Trophoblast cell (in vitro differentiated cells and primary cell): ENCODE results near the gene FOXJ3.
A peak's percentile ranks its signal among the peaks of the same experiment; 100 is the strongest.

ENCODE experiments used
- DNase-seq, 2 donors: peaks; one replicate each; pipeline ENCODE4 v3.0.0-alpha.2; 2016
- H2AFZ ChIP-seq: 2 replicates; pipeline ENCODE4 v1.6.1; 2013; ENCODE audit warnings: low read length, moderate library complexity, mild to moderate bottlenecking; ENCODE audit not compliant: insufficient read depth, poor library complexity
- H2AK5ac ChIP-seq: 2 replicates; pipeline ENCODE4 v1.6.1; 2013; ENCODE audit warnings: mild to moderate bottlenecking, low read length
- H2BK120ac ChIP-seq: 2 replicates; pipeline ENCODE4 v1.6.1; 2013; ENCODE audit warnings: low read length, mild to moderate bottlenecking, moderate library complexity; ENCODE audit not compliant: insufficient read depth, poor library complexity
- H2BK12ac ChIP-seq: 2 replicates; pipeline ENCODE4 v1.6.1; 2013; ENCODE audit warnings: mild to moderate bottlenecking, low read length, moderate library complexity
- H2BK5ac ChIP-seq: 2 replicates; pipeline ENCODE4 v1.6.1; 2013; ENCODE audit warnings: low read length, low read depth, moderate library complexity, mild to moderate bottlenecking; ENCODE audit not compliant: poor library complexity
- H3K14ac ChIP-seq: 2 replicates; pipeline ENCODE4 v1.6.1; 2013; ENCODE audit warnings: mild to moderate bottlenecking, low read length
- H3K18ac ChIP-seq: 2 replicates; pipeline ENCODE4 v1.6.1; 2013; ENCODE audit warnings: mild to moderate bottlenecking, low read length
- H3K23ac ChIP-seq: 2 replicates; pipeline ENCODE4 v1.6.1; 2013; ENCODE audit warnings: low read length
- H3K27ac ChIP-seq: 2 replicates; pipeline ENCODE4 v1.5.1; 2013; ENCODE audit warnings: low read depth, mild to moderate bottlenecking, inconsistent platforms, low read length, moderate library complexity
- H3K27me3 ChIP-seq: 2 replicates; pipeline ENCODE4 v1.6.1; 2013; ENCODE audit warnings: inconsistent platforms, mild to moderate bottlenecking, low read length, moderate library complexity; ENCODE audit not compliant: insufficient read depth
- H3K36me3 ChIP-seq, 2 experiments: 1 replicate in 1 of 2; 2 replicates in 1 of 2; pipeline ENCODE4 v1.6.1; 2013; ENCODE audit warnings: low read length in 2 of 2, mild to moderate bottlenecking in 2 of 2, moderate library complexity in 1 of 2; ENCODE audit not compliant: insufficient read depth in 2 of 2, control insufficient read depth in 1 of 2
- H3K4ac ChIP-seq: 2 replicates; pipeline ENCODE4 v1.6.1; 2013; ENCODE audit warnings: low read depth, mild to moderate bottlenecking, low read length, moderate library complexity
- H3K4me1 ChIP-seq, 2 experiments: 1 replicate in 1 of 2; 2 replicates in 1 of 2; pipeline ENCODE4 v1.6.1; 2013; ENCODE audit warnings: low read length in 2 of 2, mild to moderate bottlenecking in 2 of 2, moderate library complexity in 1 of 2; ENCODE audit not compliant: insufficient read depth in 2 of 2, control insufficient read depth in 1 of 2
- H3K4me2 ChIP-seq: 2 replicates; pipeline ENCODE4 v1.6.1; 2013; ENCODE audit warnings: inconsistent platforms, mild to moderate bottlenecking, low read length, moderate library complexity
- H3K4me3 ChIP-seq: 2 replicates; pipeline ENCODE4 v1.5.1; 2013; ENCODE audit warnings: mild to moderate bottlenecking, low read depth, low read length, inconsistent platforms
- H3K79me1 ChIP-seq: one replicate; pipeline ENCODE4 v1.6.1; 2013; ENCODE audit warnings: low read length
- H3K79me2 ChIP-seq: 2 replicates; pipeline ENCODE4 v1.6.1; 2013; ENCODE audit warnings: low read length, mild to moderate bottlenecking; ENCODE audit not compliant: control insufficient read depth, insufficient read depth, poor library complexity
- H3K9ac ChIP-seq: 2 replicates; pipeline ENCODE4 v1.6.1; 2013; ENCODE audit warnings: mild to moderate bottlenecking, low read length
- H3K9me3 ChIP-seq: 2 replicates; pipeline ENCODE4 v1.6.1; 2013; ENCODE audit warnings: low read depth, mild to moderate bottlenecking, control low read depth, inconsistent platforms, low read length; ENCODE audit not compliant: insufficient read depth
- H4K12ac ChIP-seq: 2 replicates; pipeline ENCODE4 v1.6.1; 2013; ENCODE audit warnings: low read depth, mild to moderate bottlenecking, low read length, moderate library complexity
- H4K8ac ChIP-seq: 2 replicates; pipeline ENCODE4 v1.6.1; 2013; ENCODE audit warnings: low read depth, mild to moderate bottlenecking, low read length, moderate library complexity
- H4K91ac ChIP-seq: one replicate; pipeline ENCODE4 v1.6.1; 2013; ENCODE audit warnings: low read depth, mild to moderate bottlenecking, low read length, moderate library complexity
- WGBS: extraction: QIAGEN DNeasy Blood & Tissue Kit; methylation state at CpG from one replicate; pipeline ENCODE4 v1.1.7; 2013; ENCODE audit warnings: missing lambda C conversion rate; ENCODE audit not compliant: insufficient read length, insufficient coverage; ENCODE audit errors: extremely low coverage; 5-methylcytosine and 5-hydroxymethylcytosine counted together

FOXJ3 gene

DNA sequence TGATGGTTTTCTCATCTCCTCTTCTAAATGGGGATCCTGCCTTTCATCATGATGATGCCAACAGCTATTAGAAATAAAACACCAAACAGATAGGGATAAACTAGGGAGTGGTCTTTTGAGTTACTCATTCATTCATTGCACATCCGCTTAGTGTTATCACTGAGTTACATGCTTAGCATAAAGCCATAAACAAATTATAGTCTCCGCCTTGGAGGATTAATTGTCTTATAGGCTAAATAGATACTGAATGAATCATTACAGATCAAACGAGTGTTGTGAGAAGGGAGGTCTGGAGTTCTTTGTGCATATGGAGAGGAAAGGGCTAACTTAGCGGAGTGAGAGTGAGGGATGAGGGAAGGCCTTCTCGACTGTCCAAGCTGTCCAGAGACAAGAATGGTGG lies 201.6 kb downstream of the FOXJ3 start:
- Histone ChIP-seq H3K79me1 (no peaks in the 10 kb centered on the region), H3K4me2 (no peak overlapping the region), H3K9ac (no peak overlapping the region), H2AFZ (no peak overlapping the region), H2AK5ac (no peak overlapping the region), H3K9me3 (peaks cover 2% of the 10 kb centered on the region), H3K36me3 (no peaks in the 10 kb centered on the region), H3K14ac (no peak overlapping the region), H3K79me2 (no peaks in the 10 kb centered on the region), H3K27me3 (no peaks in the 10 kb centered on the region), H3K4ac (no peak overlapping the region), H2BK120ac (no peak overlapping the region), H3K27ac (no peak overlapping the region), H4K8ac (no peak overlapping the region), H3K4me1 (peaks cover 0 to 6% of the 10 kb centered on the region in 2 experiments), H3K4me3 (no peak overlapping the region), H3K18ac (no peak overlapping the region), H3K23ac (no peak overlapping the region), H2BK12ac (no peak overlapping the region), H4K12ac (no peak overlapping the region), H2BK5ac (no peak overlapping the region), H4K91ac (no peak overlapping the region)
- no peak for DNase-seq
- WGBS = no CpG with 5 or more reads among the region's 5 CpGs

DNA sequence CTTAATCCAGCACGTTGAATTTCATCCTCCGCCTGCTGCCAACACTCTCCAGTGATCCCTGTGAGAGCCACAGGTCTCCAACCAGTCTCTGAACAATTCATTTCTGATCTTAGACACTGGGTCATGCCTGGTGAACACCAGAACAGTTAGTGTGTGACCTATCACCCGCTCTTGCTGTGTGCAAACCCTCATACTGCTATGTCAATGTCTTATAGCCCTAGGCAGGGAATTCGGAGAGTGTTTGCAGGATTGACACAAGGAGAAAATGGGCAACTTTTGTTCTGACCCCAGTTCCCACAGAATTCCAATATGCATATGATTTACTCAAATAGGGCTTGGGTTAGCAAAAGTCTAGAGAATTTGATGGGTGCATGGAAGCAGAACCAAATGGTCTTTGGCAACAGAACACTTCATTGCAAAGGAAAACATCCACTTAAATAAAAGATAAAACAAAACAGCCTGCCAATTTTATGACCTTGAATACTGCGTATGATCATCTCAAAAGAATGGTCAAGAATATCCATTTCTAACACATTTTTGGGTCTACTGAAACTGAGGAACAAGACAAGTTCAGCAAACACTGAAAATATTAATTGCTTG lies 204.9 kb downstream of the FOXJ3 start:
- no CpG with 5 or more reads among the region's 5 CpGs for WGBS
- H2AFZ ChIP-seq = no peak overlapping the region

DNA sequence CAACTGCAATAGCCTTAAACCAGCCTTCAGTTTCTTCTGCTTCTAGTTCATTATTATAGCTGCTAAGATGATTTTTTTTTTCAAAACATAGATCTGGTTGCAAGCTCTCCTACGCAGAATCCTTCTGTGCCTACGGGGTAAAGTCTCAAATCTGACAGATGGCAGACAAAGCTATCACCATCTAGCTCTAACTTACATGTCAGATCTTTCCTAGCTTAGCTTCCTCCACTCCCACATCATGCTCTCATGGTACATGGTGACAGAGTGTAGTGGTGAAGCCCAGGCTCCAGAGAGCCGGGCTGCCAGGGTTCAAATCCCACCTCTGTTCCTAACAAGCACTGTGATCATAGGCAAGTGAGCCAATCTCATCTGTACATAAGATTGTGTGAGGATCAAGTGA lies 206.1 kb downstream of the FOXJ3 start:
- no peak overlapping the region for H3K4me2 ChIP-seq
- no peak overlapping the region for H3K9ac ChIP-seq
- no peak overlapping the region for H3K23ac ChIP-seq
- no peaks in the 10 kb centered on the region for H3K36me3 ChIP-seq
- H3K18ac ChIP-seq = no peak overlapping the region
- H2BK12ac ChIP-seq = no peak overlapping the region
- no CpG with 5 or more reads among the region's 3 CpGs for WGBS
- no peak overlapping the region for H2AFZ ChIP-seq
- H3K79me1 ChIP-seq = no peaks in the 10 kb centered on the region
- no peaks in the 10 kb centered on the region for H3K27me3 ChIP-seq
- no peak overlapping the region for H2BK5ac ChIP-seq
- H4K12ac ChIP-seq = no peak overlapping the region
- H2AK5ac ChIP-seq = no peak overlapping the region
- H3K4me1 ChIP-seq = peaks cover 0 to 6% of the 10 kb centered on the region in 2 experiments
- no peaks in the 10 kb centered on the region for H3K9me3 ChIP-seq
- H3K14ac ChIP-seq = no peak overlapping the region
- H3K27ac ChIP-seq = no peak overlapping the region
- no peak overlapping the region for H3K4me3 ChIP-seq
- H3K79me2 ChIP-seq = no peaks in the 10 kb centered on the region
- no peak overlapping the region for H3K4ac ChIP-seq
- no peak for DNase-seq
- H4K91ac ChIP-seq = no peak overlapping the region
- no peak overlapping the region for H2BK120ac ChIP-seq
- no peak overlapping the region for H4K8ac ChIP-seq

More for the DNA sequence above, 204.9 kb downstream of the FOXJ3 start:
- H3K14ac ChIP-seq = no peak overlapping the region
- H2BK5ac ChIP-seq = no peak overlapping the region
- H4K8ac ChIP-seq = no peak overlapping the region
- H3K18ac ChIP-seq = no peak overlapping the region
- no peak overlapping the region for H3K9ac ChIP-seq
- H3K4ac ChIP-seq = no peak overlapping the region
- H2BK12ac ChIP-seq = no peak overlapping the region
- H2BK120ac ChIP-seq = no peak overlapping the region
- no peaks in the 10 kb centered on the region for H3K79me2 ChIP-seq
- no peak overlapping the region for H3K23ac ChIP-seq
- H4K12ac ChIP-seq = no peak overlapping the region
- H3K27ac ChIP-seq = no peak overlapping the region
- H3K4me3 ChIP-seq = no peak overlapping the region
- H3K27me3 ChIP-seq = no peaks in the 10 kb centered on the region
- H3K36me3 ChIP-seq = no peaks in the 10 kb centered on the region
- no peaks in the 10 kb centered on the region for H3K79me1 ChIP-seq
- H2AK5ac ChIP-seq = no peak overlapping the region
- no peak overlapping the region for H3K4me2 ChIP-seq
- peaks cover 0 to 6% of the 10 kb centered on the region in 2 experiments for H3K4me1 ChIP-seq
- DNase-seq = peak; percentile 83 to 91
- H3K9me3 ChIP-seq = no peaks in the 10 kb centered on the region
- H4K91ac ChIP-seq = no peak overlapping the region

DNA sequence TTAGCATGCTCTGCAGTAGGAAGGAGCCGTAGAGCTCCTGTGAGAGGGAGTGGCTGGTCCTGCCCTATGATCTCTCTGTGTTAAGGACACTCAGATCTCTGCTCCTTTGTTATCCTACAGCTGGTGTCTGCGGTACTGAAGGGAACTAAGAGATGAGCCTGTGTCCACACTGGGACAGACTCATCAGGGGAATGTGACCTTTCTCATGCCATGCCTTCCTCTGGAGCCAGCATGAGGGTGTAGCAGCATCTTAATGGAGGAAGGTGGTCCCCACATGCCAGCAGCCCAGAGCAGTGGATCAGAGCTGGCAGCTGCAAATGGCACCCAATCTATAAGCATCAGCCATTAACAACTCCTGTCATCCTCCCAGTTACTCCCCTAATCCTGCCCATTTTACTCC lies 206.5 kb downstream of the FOXJ3 start:
- peaks cover 0 to 6% of the 10 kb centered on the region in 2 experiments for H3K4me1 ChIP-seq
- peak in 1 of 2 donors; percentile 51 for DNase-seq
- H3K79me2 ChIP-seq = no peaks in the 10 kb centered on the region
- no peak overlapping the region for H2BK5ac ChIP-seq
- H3K27ac ChIP-seq = no peak overlapping the region
- H3K27me3 ChIP-seq = no peaks in the 10 kb centered on the region
- H3K23ac ChIP-seq = no peak overlapping the region
- no peak overlapping the region for H4K12ac ChIP-seq
- H3K36me3 ChIP-seq = no peaks in the 10 kb centered on the region
- H2AFZ ChIP-seq = no peak overlapping the region
- H3K18ac ChIP-seq = no peak overlapping the region
- no peaks in the 10 kb centered on the region for H3K9me3 ChIP-seq
- no peaks in the 10 kb centered on the region for H3K79me1 ChIP-seq
- H3K4ac ChIP-seq = no peak overlapping the region
- no peak overlapping the region for H2BK12ac ChIP-seq
- no peak overlapping the region for H4K8ac ChIP-seq
- no peak overlapping the region for H4K91ac ChIP-seq
- no peak overlapping the region for H2BK120ac ChIP-seq
- H3K9ac ChIP-seq = no peak overlapping the region
- no peak overlapping the region for H3K4me2 ChIP-seq
- H3K4me3 ChIP-seq = no peak overlapping the region
- no CpG with 5 or more reads among the region's 2 CpGs for WGBS
- no peak overlapping the region for H3K14ac ChIP-seq
- H2AK5ac ChIP-seq = no peak overlapping the region
